Mesenchymal stem cell (in vitro differentiated cells and primary cell): ENCODE data around the gene ARL4C.
A peak's percentile ranks its signal among the peaks of the same experiment; 100 is the strongest.

Experiments used
- DNase-seq: peaks from one replicate; pipeline ENCODE4 v3.0.0-alpha.2; 2013
- H2AFZ ChIP-seq: one replicate; pipeline ENCODE4 v1.6.1; 2013; ENCODE audit warnings: low read depth, mild to moderate bottlenecking, control low read depth, inconsistent platforms, low read length, moderate library complexity
- H2AK5ac ChIP-seq: 2 replicates; pipeline ENCODE4 v1.6.1; 2013; ENCODE audit warnings: low read length, moderate library complexity, mild to moderate bottlenecking, inconsistent platforms; ENCODE audit not compliant: severe bottlenecking
- H2BK120ac ChIP-seq: one replicate; pipeline ENCODE4 v1.6.1; 2013; ENCODE audit warnings: low read depth, mild to moderate bottlenecking, inconsistent platforms, low read length, moderate library complexity
- H2BK12ac ChIP-seq, 2 experiments: one replicate each; pipeline ENCODE4 v1.6.1; 2013; ENCODE audit warnings: inconsistent platforms in 2 of 2, low read length in 2 of 2, mild to moderate bottlenecking in 2 of 2, moderate library complexity in 2 of 2, control low read depth in 1 of 2
- H2BK15ac ChIP-seq: one replicate; pipeline ENCODE4 v1.6.1; 2013; ENCODE audit warnings: mild to moderate bottlenecking, low read depth, inconsistent platforms; ENCODE audit not compliant: poor library complexity, severe bottlenecking
- H2BK5ac ChIP-seq: 2 replicates; pipeline ENCODE4 v1.6.1; 2013; ENCODE audit warnings: low read depth, mild to moderate bottlenecking, low read length, control low read depth, inconsistent platforms; ENCODE audit not compliant: poor library complexity, severe bottlenecking
- H3K14ac ChIP-seq, 2 experiments: one replicate each; pipeline ENCODE4 v1.6.1; 2013; ENCODE audit warnings: inconsistent platforms in 2 of 2, low read length in 2 of 2, control low read depth in 1 of 2, mild to moderate bottlenecking in 1 of 2, moderate library complexity in 1 of 2
- H3K18ac ChIP-seq, 2 experiments: one replicate each; pipeline ENCODE4 v1.6.1; 2013; ENCODE audit warnings: inconsistent platforms in 2 of 2, low read length in 2 of 2, control low read depth in 1 of 2, low read depth in 1 of 2, mild to moderate bottlenecking in 1 of 2
- H3K23ac ChIP-seq, 2 experiments: one replicate each; pipeline ENCODE4 v1.6.1; 2013; ENCODE audit warnings: inconsistent platforms in 2 of 2, low read length in 2 of 2, mild to moderate bottlenecking in 2 of 2, moderate library complexity in 2 of 2, control low read depth in 1 of 2
- H3K27ac ChIP-seq: 2 replicates; pipeline ENCODE4 v1.5.1; 2013; ENCODE audit warnings: mild to moderate bottlenecking, moderate library complexity, low read length, control low read depth, inconsistent platforms; ENCODE audit not compliant: poor library complexity, severe bottlenecking
- H3K27me3 ChIP-seq, 2 experiments: 2 replicates each; pipeline versions ENCODE4 v1.6.1 to v1.7.0; 2013; ENCODE audit warnings: low read length in 2 of 2, mild to moderate bottlenecking in 2 of 2, moderate library complexity in 2 of 2, control low read depth in 1 of 2, inconsistent platforms in 1 of 2; ENCODE audit not compliant: control insufficient read depth in 1 of 2, insufficient read depth in 1 of 2
- H3K36me3 ChIP-seq, 2 experiments: 2 replicates each; pipeline versions ENCODE4 v1.6.1 to v1.7.0; 2013; ENCODE audit warnings: low read length in 2 of 2, control low read depth in 1 of 2, inconsistent platforms in 1 of 2, low read depth in 1 of 2, mild to moderate bottlenecking in 1 of 2; ENCODE audit not compliant: insufficient read depth in 2 of 2, control insufficient read depth in 1 of 2
- H3K4ac ChIP-seq, 2 experiments: one replicate each; pipeline ENCODE4 v1.6.1; 2013; ENCODE audit warnings: inconsistent platforms in 2 of 2, low read length in 2 of 2, mild to moderate bottlenecking in 2 of 2, moderate library complexity in 2 of 2, control low read depth in 1 of 2, low read depth in 1 of 2
- H3K4me1 ChIP-seq: 2 replicates; pipeline ENCODE4 v1.6.1; 2013; ENCODE audit warnings: low read depth, low read length, control low read depth; ENCODE audit not compliant: control insufficient read depth, insufficient read depth
- H3K4me2 ChIP-seq: 2 replicates; pipeline ENCODE4 v1.6.1; 2013; ENCODE audit warnings: low read length, mild to moderate bottlenecking, inconsistent platforms; ENCODE audit not compliant: poor library complexity, severe bottlenecking
- H3K4me3 ChIP-seq, 2 experiments: 2 replicates each; pipeline versions ENCODE4 v1.5.1 to v1.7.0; 2013; ENCODE audit warnings: low read length in 2 of 2, mild to moderate bottlenecking in 2 of 2, control low read depth in 1 of 2, low read depth in 1 of 2; ENCODE audit not compliant: insufficient read depth in 1 of 2
- H3K79me1 ChIP-seq: replicated peaks from 2 replicates; pipeline ENCODE4 v1.6.1; 2013; ENCODE audit warnings: mild to moderate bottlenecking, control low read depth, low read length, inconsistent platforms; ENCODE audit not compliant: poor library complexity, severe bottlenecking
- H3K9ac ChIP-seq: 2 replicates; pipeline ENCODE4 v1.7.0; 2013; ENCODE audit warnings: mild to moderate bottlenecking, low read length, moderate library complexity
- H3K9me3 ChIP-seq: 2 replicates; pipeline ENCODE4 v1.7.0; 2013; ENCODE audit warnings: mild to moderate bottlenecking, low read length; ENCODE audit not compliant: control insufficient read depth
- H4K8ac ChIP-seq: one replicate; pipeline ENCODE4 v1.6.1; 2013; ENCODE audit warnings: inconsistent platforms, mild to moderate bottlenecking, low read length, moderate library complexity
- H4K91ac ChIP-seq: one replicate; pipeline ENCODE4 v1.6.1; 2013; ENCODE audit warnings: mild to moderate bottlenecking, low read length, inconsistent platforms
- WGBS: methylation state at CpG from one replicate; pipeline ENCODE4 v1.1.7; 2013; ENCODE audit warnings: mixed read lengths; 5-methylcytosine and 5-hydroxymethylcytosine counted together

ARL4C gene

GRCh38 chr2:234518986-234519642 is 22.2 kb upstream of the ARL4C start:
- H3K9me3 ChIP-seq, result no peaks in the 10 kb centered on the region
- no peak overlapping the region for H3K4me2 ChIP-seq
- H3K23ac ChIP-seq, result no peak overlapping the region
- H3K79me1 ChIP-seq, result no peaks in the 10 kb centered on the region
- H3K36me3 ChIP-seq, result no peaks in the 10 kb centered on the region
- no peak overlapping the region for H2BK15ac ChIP-seq
- 84% methylated on average over 5 of the region's 5 CpGs for WGBS
- no peak overlapping the region for H2AFZ ChIP-seq
- H4K8ac ChIP-seq, result no peak overlapping the region
- H3K27me3 ChIP-seq, result peaks cover 0 to 3% of the 10 kb centered on the region in 2 experiments
- no peak overlapping the region for H3K14ac ChIP-seq
- no peak for DNase-seq
- no peak overlapping the region for H3K18ac ChIP-seq
- H2BK120ac ChIP-seq, result no peak overlapping the region
- H3K27ac ChIP-seq, result no peak overlapping the region
- peaks cover 4% of the 10 kb centered on the region for H3K4me1 ChIP-seq
- no peak overlapping the region for H2AK5ac ChIP-seq
- no peak overlapping the region for H2BK5ac ChIP-seq
- H3K4me3 ChIP-seq, result no peak overlapping the region
- no peak overlapping the region for H3K9ac ChIP-seq
- H3K4ac ChIP-seq, result no peak overlapping the region
- no peak overlapping the region for H4K91ac ChIP-seq
- H2BK12ac ChIP-seq, result no peak overlapping the region

GRCh38 chr2:234517971-234518370 is 21.1 kb upstream of the ARL4C start:
- Histone ChIP-seq H2BK120ac (no peak overlapping the region), H3K23ac (no peak overlapping the region), H3K79me1 (no peaks in the 10 kb centered on the region)

GRCh38 chr2:234514873-234515638 is 18.2 kb upstream of the ARL4C start:
- H4K91ac ChIP-seq, result peak overlapping the region; percentile 14
- no peaks in the 10 kb centered on the region for H3K9me3 ChIP-seq
- peak overlapping the region in 1 of 2 experiments; percentile 22 for H3K18ac ChIP-seq
- H2AK5ac ChIP-seq, result no peak overlapping the region
- H3K36me3 ChIP-seq, result no peaks in the 10 kb centered on the region
- H2BK12ac ChIP-seq, result no peak overlapping the region
- H2BK5ac ChIP-seq, result no peak overlapping the region
- peaks cover 0 to 3% of the 10 kb centered on the region in 2 experiments for H3K27me3 ChIP-seq
- H3K27ac ChIP-seq, result no peak overlapping the region
- no peak overlapping the region for H3K4me3 ChIP-seq
- H3K4ac ChIP-seq, result no peak overlapping the region
- H2BK120ac ChIP-seq, result no peak overlapping the region
- DNase-seq, result no peak
- no peak overlapping the region for H3K9ac ChIP-seq
- no peak overlapping the region for H3K23ac ChIP-seq
- H3K4me2 ChIP-seq, result no peak overlapping the region
- H2AFZ ChIP-seq, result no peak overlapping the region
- WGBS, result 94% methylated on average over 16 of the region's 16 CpGs
- no peak overlapping the region for H4K8ac ChIP-seq
- H3K79me1 ChIP-seq, result no peaks in the 10 kb centered on the region
- H3K14ac ChIP-seq, result peak overlapping the region in 1 of 2 experiments; percentile 8
- H3K4me1 ChIP-seq, result peaks cover 14% of the 10 kb centered on the region
- no peak overlapping the region for H2BK15ac ChIP-seq

More at GRCh38 chr2:234517971-234518370, 21.1 kb upstream of the ARL4C start:
- Histone ChIP-seq H2AK5ac (no peak overlapping the region), H2BK5ac (no peak overlapping the region), H4K8ac (no peak overlapping the region), H3K4me2 (no peak overlapping the region), H3K4me1 (peaks cover 8% of the 10 kb centered on the region), H3K36me3 (no peaks in the 10 kb centered on the region), H3K14ac (no peak overlapping the region), H3K27ac (no peak overlapping the region), H2AFZ (no peak overlapping the region), H3K4me3 (no peak overlapping the region), H2BK12ac (no peak overlapping the region), H2BK15ac (no peak overlapping the region), H3K18ac (no peak overlapping the region), H3K27me3 (peaks cover 0 to 3% of the 10 kb centered on the region in 2 experiments), H3K9me3 (no peaks in the 10 kb centered on the region), H4K91ac (no peak overlapping the region), H3K9ac (no peak overlapping the region), H3K4ac (no peak overlapping the region)
- DNase-seq, result no peak
- 91% methylated on average over 8 of the region's 8 CpGs for WGBS

- no peak overlapping the region for H2BK15ac ChIP-seq
- H4K8ac ChIP-seq, result no peak overlapping the region
- H3K36me3 ChIP-seq, result no peaks in the 10 kb centered on the region
- WGBS, result 95% methylated on average over 1 of the region's 1 CpG
- H2BK5ac ChIP-seq, result no peak overlapping the region
- no peaks in the 10 kb centered on the region for H3K79me1 ChIP-seq
- H3K27me3 ChIP-seq, result peaks cover 0 to 3% of the 10 kb centered on the region in 2 experiments
- peaks cover 14% of the 10 kb centered on the region for H3K4me1 ChIP-seq
- no peak overlapping the region for H3K4me3 ChIP-seq
- peak overlapping the region in 1 of 2 experiments; percentile 0 for H3K18ac ChIP-seq
- no peak for DNase-seq
- H3K14ac ChIP-seq, result peak overlapping the region in 1 of 2 experiments; percentile 8
- H2BK120ac ChIP-seq, result no peak overlapping the region
- no peak overlapping the region for H3K27ac ChIP-seq
- peak overlapping the region in 1 of 2 experiments; percentile 37 for H2BK12ac ChIP-seq
- no peak overlapping the region for H3K9ac ChIP-seq
- peak overlapping the region in 1 of 2 experiments; percentile 18 for H3K23ac ChIP-seq
- no peak overlapping the region for H2AK5ac ChIP-seq
- H4K91ac ChIP-seq, result no peak overlapping the region
- H2AFZ ChIP-seq, result no peak overlapping the region
- H3K4me2 ChIP-seq, result no peak overlapping the region
- no peak overlapping the region for H3K4ac ChIP-seq
- no peaks in the 10 kb centered on the region for H3K9me3 ChIP-seq
Measured at GRCh38 chr2:234514099-234514498, 17.2 kb upstream of the ARL4C start.
